NCI-H1092 (cell line): ENCODE data around the gene DPP7.
"Not testable (repeated sequence)": the region's sequence is repeated elsewhere in the genome, so short reads cannot be mapped to it uniquely, and the experiment has no call there.

Source experiments
- DNase-seq: peaks from one replicate; lab custom pipeline; 2025; lab: John Stamatoyannopoulos, UW

The DPP7 gene

GRCh38 chr9:137129456-137130175 lies 15.1 kb upstream of the DPP7 start:
- DNase-seq = peak; percentile 90

GRCh38 chr9:137128862-137129455 lies 14.4 kb upstream of the DPP7 start:
- no peak for DNase-seq

GRCh38 chr9:137128158-137128861 lies 13.8 kb upstream of the DPP7 start:
- DNase-seq = no peak

- no peak for DNase-seq
Observed at GRCh38 chr9:137127301-137128157, 13.0 kb upstream of the DPP7 start.

- DNase-seq = no peak
Observed at GRCh38 chr9:137126786-137127185, 12.3 kb upstream of the DPP7 start.

- not testable (repeated sequence) for DNase-seq
Observed at GRCh38 chr9:137123952-137124462, 9.5 kb upstream of the DPP7 start.

GRCh38 chr9:137123468-137123837 lies 8.9 kb upstream of the DPP7 start:
- no peak for DNase-seq

- not testable (repeated sequence) for DNase-seq
Observed at GRCh38 chr9:137122796-137123467, 8.4 kb upstream of the DPP7 start.

- DNase-seq = not testable (repeated sequence)
Observed at GRCh38 chr9:137121927-137122795, 7.6 kb upstream of the DPP7 start.

- DNase-seq = not testable (repeated sequence)
Observed at GRCh38 chr9:137118092-137118603, 3.6 kb upstream of the DPP7 start.

GRCh38 chr9:137117269-137117731 lies 2.8 kb upstream of the DPP7 start:
- no peak for DNase-seq

GRCh38 chr9:137116728-137117127 lies 2.2 kb upstream of the DPP7 start:
- no peak for DNase-seq

- no peak for DNase-seq
Observed at GRCh38 chr9:137116027-137116507, 1.5 kb upstream of the DPP7 start.

- no peak for DNase-seq
Observed at GRCh38 chr9:137115394-137116026, 977 bp upstream of the DPP7 start.

GRCh38 chr9:137114220-137114612 lies 317 bp downstream of the DPP7 start:
- DNase-seq = no peak

- DNase-seq = no peak
Observed at GRCh38 chr9:137113385-137114159, 961 bp downstream of the DPP7 start.

GRCh38 chr9:137112564-137113384 lies 1.8 kb downstream of the DPP7 start:
- no peak for DNase-seq
